ENCODE results near the gene ZSCAN9. TPM values are rescaled to one million over a fixed set of nuclear protein-coding genes. Genes with fewer than 3 reads are reported as not detected.

Gene ZSCAN9
- total RNA-seq (2021; ENCODE audit: unreplicated experiment) (14.4 TPM), Bru-seq, nascent RNA (percentile 86 among the genes with signal in this experiment), BruChase-seq, experiment 1, labeled RNA remaining after a 2-hour chase (percentile 95 among the genes with signal in this experiment), BruChase-seq, experiment 2, labeled RNA remaining after a 6-hour chase (percentile 78 among the genes with signal in this experiment)
- polyA plus RNA-seq (2012; ENCODE audit: insufficient read length): 8.0 TPM
- long read RNA-seq, transcript ZSCAN9-201 (4 exons, 1,621 nt): major isoform, 6 of 18 reads
- long read RNA-seq, partial matches to known transcripts: 0 of 18 reads
- long read RNA-seq, other reads (novel, unspliced or antisense): 10 of 18 reads

DNA sequence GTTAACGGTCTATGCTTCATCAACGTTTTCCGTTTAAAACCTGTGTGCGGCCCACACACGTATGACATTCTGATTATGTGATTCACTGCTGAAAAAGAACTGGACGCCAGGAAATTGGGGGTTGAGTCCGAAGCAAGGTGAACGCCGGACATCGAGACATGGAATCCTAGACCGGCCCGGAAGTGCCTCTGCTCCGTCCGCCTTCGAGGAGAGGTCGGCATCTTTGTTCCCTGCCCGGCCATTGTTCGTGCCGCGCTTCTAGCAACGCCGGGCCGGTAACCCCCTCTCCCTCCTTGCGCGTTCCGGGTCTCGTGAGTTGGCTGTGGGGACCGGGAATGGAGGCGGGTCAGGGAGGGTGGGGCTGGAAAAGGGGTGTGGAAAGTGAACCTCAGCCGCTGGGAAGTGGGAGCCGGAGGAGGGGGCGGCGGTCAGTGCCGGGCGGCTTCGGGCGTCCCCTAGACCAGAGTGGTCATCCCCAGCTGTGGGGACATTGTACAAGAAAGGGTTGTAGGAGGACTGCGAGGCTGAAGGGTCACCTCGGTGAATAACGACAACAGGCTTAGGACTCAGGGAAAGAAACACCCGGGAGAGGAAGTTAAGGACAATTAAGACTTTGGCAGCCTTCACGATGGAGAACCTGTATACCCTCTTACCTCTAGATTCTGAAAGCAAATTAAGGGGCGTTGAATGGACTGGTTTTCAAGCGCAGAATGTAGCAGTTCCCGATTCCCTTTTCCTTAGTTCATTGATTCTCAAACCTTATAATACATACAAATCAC is at the start of gene ZSCAN9:
Gene ZSCAN9 (plus strand): TSS at position 220 of the 779 bp plus-strand sequence. CDS start 1,810 bp downstream, outside the sequence.
- BruUV-seq (replicated peaks): no TSS peak
- peak within 1 kb of the TSS; percentile 77 to 96 for H3K4me3 ChIP-seq (ENCODE audit: low read depth in 2 of 2, low read length in 2 of 2)
- no peaks in the 10 kb centered on the region for H3K9me3 ChIP-seq (ENCODE audit: control insufficient read depth, insufficient read depth, low read depth, low read length)
- TF ChIP-seq TCF7L2 (IDR thresholded peaks at IDR 0.05; ENCODE audit: low read depth, low read length) (peak; percentile 99), SIN3A (IDR thresholded peaks at IDR 0.05; ENCODE audit: borderline replicate concordance, insufficient read depth, low read depth, low read length) (0 out of 2 replicates have a peak, but pooled peaks have one; percentile 52), POLR2AphosphoS5 (IDR thresholded peaks at IDR 0.05; ENCODE audit: low read depth, low read length) (peak; percentile 82)
- TF ChIP-seq, protein P1, sequence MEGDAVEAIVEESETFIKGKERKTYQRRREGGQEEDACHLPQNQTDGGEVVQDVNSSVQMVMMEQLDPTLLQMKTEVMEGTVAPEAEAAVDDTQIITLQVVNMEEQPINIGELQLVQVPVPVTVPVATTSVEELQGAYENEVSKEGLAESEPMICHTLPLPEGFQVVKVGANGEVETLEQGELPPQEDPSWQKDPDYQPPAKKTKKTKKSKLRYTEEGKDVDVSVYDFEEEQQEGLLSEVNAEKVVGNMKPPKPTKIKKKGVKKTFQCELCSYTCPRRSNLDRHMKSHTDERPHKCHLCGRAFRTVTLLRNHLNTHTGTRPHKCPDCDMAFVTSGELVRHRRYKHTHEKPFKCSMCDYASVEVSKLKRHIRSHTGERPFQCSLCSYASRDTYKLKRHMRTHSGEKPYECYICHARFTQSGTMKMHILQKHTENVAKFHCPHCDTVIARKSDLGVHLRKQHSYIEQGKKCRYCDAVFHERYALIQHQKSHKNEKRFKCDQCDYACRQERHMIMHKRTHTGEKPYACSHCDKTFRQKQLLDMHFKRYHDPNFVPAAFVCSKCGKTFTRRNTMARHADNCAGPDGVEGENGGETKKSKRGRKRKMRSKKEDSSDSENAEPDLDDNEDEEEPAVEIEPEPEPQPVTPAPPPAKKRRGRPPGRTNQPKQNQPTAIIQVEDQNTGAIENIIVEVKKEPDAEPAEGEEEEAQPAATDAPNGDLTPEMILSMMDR (IDR thresholded peaks at IDR 0.05): no peak
- no peak for DNase-seq (ENCODE audit: low read depth, low spot score)
- ChIA-PET POLR2A (no interaction called here), CTCF (no interaction called here)
- peaks cover 15% of the 10 kb centered on the region for H3K4me1 ChIP-seq (ENCODE audit: control insufficient read depth, insufficient read depth, low read length)
- H3K27me3 ChIP-seq (ENCODE audit: control insufficient read depth, insufficient read depth, low read length): no peaks in the 10 kb centered on the region
- peak within 1 kb of the TSS; percentile 98 for H3K27ac ChIP-seq (ENCODE audit: low read length)
- in situ Hi-C loops (cut with HindIII; ENCODE audit: low pct_unique_long_range_greater_than_20kb, low sequenced_read_pairs): no loop called here
- peaks cover 8% of the 10 kb centered on the region; the same call in 1 of the 2 replicates for H3K36me3 ChIP-seq (ENCODE audit: control insufficient read depth, insufficient read depth, low read length)
- ATAC-seq: peak; percentile 96
- intact Hi-C loops (cut with micrococcal nuclease; ENCODE audit: unreplicated experiment): no loop called here

DNA sequence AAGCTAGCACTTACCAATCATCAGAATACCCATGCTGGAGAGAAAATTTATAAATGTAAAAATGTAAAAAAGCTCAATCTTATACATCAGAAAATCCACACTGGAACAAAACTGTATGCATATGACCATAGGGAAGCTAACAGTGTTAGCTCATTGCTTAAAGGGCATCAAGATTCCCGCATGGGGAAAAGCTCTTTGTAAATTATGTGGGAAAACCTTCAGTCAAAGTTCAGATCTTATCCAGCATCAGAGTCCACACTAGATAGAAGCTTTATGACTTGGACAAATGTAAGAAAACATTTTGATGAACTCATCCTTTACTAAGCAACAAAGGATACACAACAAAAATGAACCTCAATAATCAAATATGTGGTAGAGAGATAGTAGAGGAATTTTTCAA is 48.7 kb upstream of the ZSCAN9 start:
- Histone ChIP-seq H3K4me3 (ENCODE audit: low read depth in 2 of 2, low read length in 2 of 2) (no peak overlapping the region), H3K36me3 (ENCODE audit: control insufficient read depth, insufficient read depth, low read length) (no peaks in the 10 kb centered on the region), H3K27ac (ENCODE audit: low read length) (no peak overlapping the region), H3K4me1 (ENCODE audit: control insufficient read depth, insufficient read depth, low read length) (no peaks in the 10 kb centered on the region), H3K27me3 (ENCODE audit: control insufficient read depth, insufficient read depth, low read length) (no peaks in the 10 kb centered on the region), H3K9me3 (ENCODE audit: control insufficient read depth, insufficient read depth, low read depth, low read length) (peaks cover 3% of the 10 kb centered on the region; the same call in 1 of the 2 replicates)
- TF ChIP-seq TCF7L2 (IDR thresholded peaks at IDR 0.05; ENCODE audit: low read depth, low read length): no peak
- no peak for TF ChIP-seq SIN3A (IDR thresholded peaks at IDR 0.05; ENCODE audit: borderline replicate concordance, insufficient read depth, low read depth, low read length)
- TF ChIP-seq, protein P2, sequence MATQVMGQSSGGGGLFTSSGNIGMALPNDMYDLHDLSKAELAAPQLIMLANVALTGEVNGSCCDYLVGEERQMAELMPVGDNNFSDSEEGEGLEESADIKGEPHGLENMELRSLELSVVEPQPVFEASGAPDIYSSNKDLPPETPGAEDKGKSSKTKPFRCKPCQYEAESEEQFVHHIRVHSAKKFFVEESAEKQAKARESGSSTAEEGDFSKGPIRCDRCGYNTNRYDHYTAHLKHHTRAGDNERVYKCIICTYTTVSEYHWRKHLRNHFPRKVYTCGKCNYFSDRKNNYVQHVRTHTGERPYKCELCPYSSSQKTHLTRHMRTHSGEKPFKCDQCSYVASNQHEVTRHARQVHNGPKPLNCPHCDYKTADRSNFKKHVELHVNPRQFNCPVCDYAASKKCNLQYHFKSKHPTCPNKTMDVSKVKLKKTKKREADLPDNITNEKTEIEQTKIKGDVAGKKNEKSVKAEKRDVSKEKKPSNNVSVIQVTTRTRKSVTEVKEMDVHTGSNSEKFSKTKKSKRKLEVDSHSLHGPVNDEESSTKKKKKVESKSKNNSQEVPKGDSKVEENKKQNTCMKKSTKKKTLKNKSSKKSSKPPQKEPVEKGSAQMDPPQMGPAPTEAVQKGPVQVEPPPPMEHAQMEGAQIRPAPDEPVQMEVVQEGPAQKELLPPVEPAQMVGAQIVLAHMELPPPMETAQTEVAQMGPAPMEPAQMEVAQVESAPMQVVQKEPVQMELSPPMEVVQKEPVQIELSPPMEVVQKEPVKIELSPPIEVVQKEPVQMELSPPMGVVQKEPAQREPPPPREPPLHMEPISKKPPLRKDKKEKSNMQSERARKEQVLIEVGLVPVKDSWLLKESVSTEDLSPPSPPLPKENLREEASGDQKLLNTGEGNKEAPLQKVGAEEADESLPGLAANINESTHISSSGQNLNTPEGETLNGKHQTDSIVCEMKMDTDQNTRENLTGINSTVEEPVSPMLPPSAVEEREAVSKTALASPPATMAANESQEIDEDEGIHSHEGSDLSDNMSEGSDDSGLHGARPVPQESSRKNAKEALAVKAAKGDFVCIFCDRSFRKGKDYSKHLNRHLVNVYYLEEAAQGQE (IDR thresholded peaks at IDR 0.05; ENCODE audit: insufficient read depth in 1 of 2, low read depth in 2 of 2, low read length in 1 of 2): no peak
- TF ChIP-seq, protein P1 (IDR thresholded peaks at IDR 0.05): no peak
- no peak for TF ChIP-seq POLR2AphosphoS5 (IDR thresholded peaks at IDR 0.05; ENCODE audit: low read depth, low read length)
- intact Hi-C loops (cut with micrococcal nuclease; ENCODE audit: unreplicated experiment): no loop called here
- CTCF ChIA-PET: no interaction called here
- ATAC-seq (no peak), DNase-seq (ENCODE audit: low read depth, low spot score) (no peak)
- in situ Hi-C loops (cut with HindIII; ENCODE audit: low pct_unique_long_range_greater_than_20kb, low sequenced_read_pairs): no loop called here
- BruUV-seq (replicated peaks): no TSS peak
- POLR2A ChIA-PET: no interaction called here
